Smooth muscle cell (in vitro differentiated cells): ENCODE measurements around the gene CDC14B. TPM values are rescaled to one million over a fixed set of nuclear protein-coding genes. Genes with fewer than 3 reads are reported as not detected.
"Not testable (repeated sequence)": the region's sequence is repeated elsewhere in the genome, so short reads cannot be mapped to it uniquely, and the experiment has no call there.

Experiments used
- DNase-seq: peaks from one replicate; lab custom pipeline; 2025; ENCODE audit not compliant: unreplicated experiment; lab: John Stamatoyannopoulos, UW
- H2AFZ ChIP-seq: fragments of 200-600 bp; sonication (generic); 2 replicates; pipeline ENCODE4 v1.6.0; 2016; ENCODE audit warnings: antibody characterized with exemption, low read depth, mild to moderate bottlenecking
- H3F3A ChIP-seq: fragments of 200-600 bp; sonication (generic); 2 replicates; pipeline ENCODE4 v1.6.0; 2017; ENCODE audit warnings: antibody characterized with exemption, low read depth
- H3K27ac ChIP-seq: fragments of 200-600 bp; sonication (generic); 2 replicates; pipeline ENCODE4 v1.5.1; 2016; ENCODE audit warnings: low read depth, mild to moderate bottlenecking
- H3K27me3 ChIP-seq: fragments of 200-600 bp; sonication (generic); 2 replicates; pipeline ENCODE4 v1.6.1; 2016; ENCODE audit warnings: low read depth, mild to moderate bottlenecking
- H3K36me3 ChIP-seq: fragments of 200-600 bp; sonication (generic); 2 replicates; pipeline ENCODE4 v1.5.1; 2016; ENCODE audit warnings: low read depth
- H3K4me1 ChIP-seq: fragments of 200-600 bp; sonication (generic); 2 replicates; pipeline ENCODE4 v1.5.1; 2016; ENCODE audit warnings: low read depth
- H3K4me2 ChIP-seq: fragments of 200-600 bp; sonication (generic); 2 replicates; pipeline ENCODE4 v1.6.0; 2016; ENCODE audit warnings: mild to moderate bottlenecking
- H3K4me3 ChIP-seq: fragments of 200-600 bp; sonication (generic); 2 replicates; pipeline ENCODE4 v1.5.1; 2016; ENCODE audit warnings: mild to moderate bottlenecking
- H3K79me2 ChIP-seq: fragments of 200-600 bp; sonication (generic); 2 replicates; pipeline ENCODE4 v1.6.0; 2016; ENCODE audit warnings: low read depth, mild to moderate bottlenecking
- H3K9ac ChIP-seq: fragments of 200-600 bp; sonication (generic); 2 replicates; pipeline ENCODE4 v1.6.0; 2016; ENCODE audit warnings: low read depth
- H3K9me3 ChIP-seq: fragments of 200-600 bp; sonication (generic); replicated peaks from 2 replicates; pipeline ENCODE4 v1.5.1; 2016; ENCODE audit warnings: low read depth
- H4K20me1 ChIP-seq: fragments of 200-600 bp; sonication (generic); 2 replicates; pipeline ENCODE4 v1.6.0; 2016; ENCODE audit warnings: low read depth
- WGBS: methylation state at CpG from one replicate; pipeline ENCODE4 v1.1.7; 2016; ENCODE audit warnings: low lambda C conversion rate; 5-methylcytosine and 5-hydroxymethylcytosine counted together
- polyA plus RNA-seq: library from polyadenylated mRNA; unstranded; fragments of >200 nt; fragmentation: Nextera tagmentation; extraction: Ambion mirVana; gene quantifications from 2 replicates; pipeline ENCODE4 v1.2.1, GENCODE V29; 2016
- total RNA-seq: library from RNA; depleted of rRNA; stranded (reverse); fragments of >200 nt; gene quantifications from 2 replicates; pipeline ENCODE4 v1.2.3, GENCODE V29; 2014
- TF ChIP-seq, protein P1 (sequence below): fragments of 200-600 bp; sonication (generic); IDR thresholded peaks from 2 replicates; pipeline ENCODE4 v1.5.1; 2017; ENCODE audit warnings: borderline replicate concordance, mild to moderate bottlenecking, antibody characterized with exemption; ENCODE audit not compliant: insufficient read depth, poor library complexity, severe bottlenecking

Gene CDC14B
- total and polyA plus RNA-seq, 2 experiments from 2014 or later, result 5.7 to 16.0 TPM

- TF ChIP-seq, protein P1, sequence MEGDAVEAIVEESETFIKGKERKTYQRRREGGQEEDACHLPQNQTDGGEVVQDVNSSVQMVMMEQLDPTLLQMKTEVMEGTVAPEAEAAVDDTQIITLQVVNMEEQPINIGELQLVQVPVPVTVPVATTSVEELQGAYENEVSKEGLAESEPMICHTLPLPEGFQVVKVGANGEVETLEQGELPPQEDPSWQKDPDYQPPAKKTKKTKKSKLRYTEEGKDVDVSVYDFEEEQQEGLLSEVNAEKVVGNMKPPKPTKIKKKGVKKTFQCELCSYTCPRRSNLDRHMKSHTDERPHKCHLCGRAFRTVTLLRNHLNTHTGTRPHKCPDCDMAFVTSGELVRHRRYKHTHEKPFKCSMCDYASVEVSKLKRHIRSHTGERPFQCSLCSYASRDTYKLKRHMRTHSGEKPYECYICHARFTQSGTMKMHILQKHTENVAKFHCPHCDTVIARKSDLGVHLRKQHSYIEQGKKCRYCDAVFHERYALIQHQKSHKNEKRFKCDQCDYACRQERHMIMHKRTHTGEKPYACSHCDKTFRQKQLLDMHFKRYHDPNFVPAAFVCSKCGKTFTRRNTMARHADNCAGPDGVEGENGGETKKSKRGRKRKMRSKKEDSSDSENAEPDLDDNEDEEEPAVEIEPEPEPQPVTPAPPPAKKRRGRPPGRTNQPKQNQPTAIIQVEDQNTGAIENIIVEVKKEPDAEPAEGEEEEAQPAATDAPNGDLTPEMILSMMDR, result no peak
- H3K27me3 ChIP-seq, result no peaks in the 10 kb centered on the region
- H3K4me2 ChIP-seq, result peak overlapping the region; percentile 93
- peaks cover 11% of the 10 kb centered on the region for H3K4me1 ChIP-seq
- no peaks in the 10 kb centered on the region for H3K9me3 ChIP-seq
- H3F3A ChIP-seq, result peaks cover 9% of the 10 kb centered on the region
- DNase-seq, result no peak
- H3K36me3 ChIP-seq, result no peaks in the 10 kb centered on the region
- peaks cover 66% of the 10 kb centered on the region for H4K20me1 ChIP-seq
- H3K79me2 ChIP-seq, result peaks cover 4% of the 10 kb centered on the region
- no peak overlapping the region for H2AFZ ChIP-seq
- no peak overlapping the region for H3K4me3 ChIP-seq
- H3K27ac ChIP-seq, result no peak overlapping the region
- WGBS, result 93% methylated on average over 7 of the region's 7 CpGs
- no peak overlapping the region for H3K9ac ChIP-seq
These were observed 2.7 kb downstream of the CDC14B start for GRCh38 chr9:96616817-96617438.

GRCh38 chr9:96615411-96615810, 4.2 kb downstream of the CDC14B start:
- Histone ChIP-seq H3K36me3 (no peaks in the 10 kb centered on the region), H2AFZ (no peak overlapping the region), H3K27me3 (no peaks in the 10 kb centered on the region), H3K9ac (no peak overlapping the region), H3K79me2 (peaks cover 15% of the 10 kb centered on the region), H3K4me2 (no peak overlapping the region), H3K4me3 (no peak overlapping the region), H3F3A (peaks cover 9% of the 10 kb centered on the region), H4K20me1 (peaks cover 79% of the 10 kb centered on the region), H3K27ac (no peak overlapping the region), H3K9me3 (no peaks in the 10 kb centered on the region), H3K4me1 (peaks cover 9% of the 10 kb centered on the region)
- WGBS, result 95% methylated on average over 6 of the region's 6 CpGs
- no peak for DNase-seq
- TF ChIP-seq, protein P1, result no peak

- not testable (repeated sequence) for DNase-seq, H3K36me3 ChIP-seq, H3K4me3 ChIP-seq, H3K4me1 ChIP-seq, H3K27ac ChIP-seq, H3K9ac ChIP-seq, H3K4me2 ChIP-seq, H3K27me3 ChIP-seq, H3K9me3 ChIP-seq, H2AFZ ChIP-seq, H3F3A ChIP-seq
- H4K20me1 ChIP-seq, result peaks cover 80% of the 10 kb centered on the region
- H3K79me2 ChIP-seq, result peaks cover 23% of the 10 kb centered on the region
- WGBS, result 73% methylated on average over 4 of the region's 4 CpGs
These were observed 5.0 kb downstream of the CDC14B start for GRCh38 chr9:96614664-96615063.

DNA sequence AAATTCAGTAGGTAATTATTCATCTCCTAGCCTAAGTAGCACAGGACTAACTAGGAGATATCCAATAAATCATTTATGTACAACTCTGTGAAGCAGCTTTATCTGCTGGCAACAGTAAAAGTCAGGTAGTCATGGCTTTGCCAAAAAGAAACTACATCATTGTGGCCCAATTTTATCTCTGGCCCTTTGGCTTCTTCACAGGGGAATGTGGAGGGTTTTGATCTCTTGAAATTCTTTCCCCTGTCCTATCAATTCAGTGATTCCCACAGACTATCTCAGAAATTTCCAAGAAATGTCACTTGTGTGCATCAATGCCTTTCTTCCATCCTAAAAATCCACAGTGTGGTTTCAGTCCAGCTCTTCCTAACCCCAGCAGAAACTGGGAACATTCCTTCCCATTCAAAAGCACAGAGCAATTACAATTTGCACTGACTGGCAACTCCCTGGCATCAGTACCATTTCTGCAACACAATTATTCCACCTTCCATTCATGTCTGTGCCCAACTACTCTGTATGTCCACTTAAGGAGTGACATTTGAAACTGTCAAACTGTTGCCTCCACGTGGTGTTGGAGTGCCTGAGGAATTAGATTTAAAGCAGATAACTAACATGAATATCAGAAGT, 6.6 kb downstream of the CDC14B start:
- no peak overlapping the region for H3K4me2 ChIP-seq
- peaks cover 32% of the 10 kb centered on the region for H3K79me2 ChIP-seq
- H3K4me3 ChIP-seq, result no peak overlapping the region
- H4K20me1 ChIP-seq, result peaks cover 90% of the 10 kb centered on the region
- no peak for DNase-seq
- peaks cover 9% of the 10 kb centered on the region for H3F3A ChIP-seq
- H3K9me3 ChIP-seq, result no peaks in the 10 kb centered on the region
- H3K36me3 ChIP-seq, result no peaks in the 10 kb centered on the region
- no peak overlapping the region for H2AFZ ChIP-seq
- H3K27me3 ChIP-seq, result no peaks in the 10 kb centered on the region
- H3K4me1 ChIP-seq, result peaks cover 5% of the 10 kb centered on the region
- 39% methylated on average over 1 of the region's 1 CpG for WGBS
- no peak overlapping the region for H3K27ac ChIP-seq
- H3K9ac ChIP-seq, result no peak overlapping the region
- TF ChIP-seq, protein P1, result no peak
